Measurements from ENCODE around the gene TCF21. TPM values are rescaled to one million over a fixed set of nuclear protein-coding genes. Genes with fewer than 3 reads are reported as not detected.

The TCF21 gene
- total and polyA plus RNA-seq, 2 of the 13 experiments (the other 11 are each of a cell fraction or from before 2014, with no cell fraction given): not detected

GRCh38 chr6:133880006-133880405 lies 8.9 kb upstream of the TCF21 start:
- intact Hi-C loops (cut with micrococcal nuclease; ENCODE audit: unreplicated experiment) (no loop called here), in situ Hi-C loops (cut with HindIII; ENCODE audit: extremely low pct_ligation_motif_present, low pct_unique_long_range_greater_than_20kb) (no loop called here)
- Histone ChIP-seq H3K27me3 (ENCODE audit: control insufficient read depth in 1 of 2, insufficient read depth in 2 of 2, low read length in 2 of 2) (no peaks in the 10 kb centered on the region; a peak in 1 of 5 replicates), H3K27ac (ENCODE audit: extremely low read length, insufficient read depth, low read length) (no peak overlapping the region), H3K36me3 (replicated peaks in 1 of 2; ENCODE audit: control insufficient read depth in 1 of 2, insufficient read depth in 2 of 2, low read length in 2 of 2) (no peaks in the 10 kb centered on the region), H3K4me2 (ENCODE audit: low read depth, low read length) (no peak overlapping the region), H3K9ac (ENCODE audit: insufficient read depth, low read depth, low read length) (no peak overlapping the region), H3K9me3 (ENCODE audit: low read length) (no peaks in the 10 kb centered on the region), H3K4me3 (replicated peaks in 1 of 3; ENCODE audit: insufficient read depth in 1 of 3, low read depth in 2 of 3, low read length in 3 of 3) (no peak overlapping the region), H4K20me1 (ENCODE audit: insufficient read depth, low read length) (no peaks in the 10 kb centered on the region), H3K4me1 (ENCODE audit: insufficient read depth, low read length) (no peaks in the 10 kb centered on the region), H2AFZ (ENCODE audit: low read length) (no peak overlapping the region), H3K79me2 (ENCODE audit: insufficient read depth, low read length) (no peaks in the 10 kb centered on the region)
- ChIA-PET POLR2A (no interaction called here), CTCF (ENCODE audit: low intra/inter-chr PET ratio, low total read pairs) (no interaction called here)
- TF ChIP-seq DRAP1 (CRISPR knock-in tag; IDR thresholded peaks at IDR 0.05) (no peak), MAFF (IDR thresholded peaks at IDR 0.05; ENCODE audit: low read depth, low read length) (peak; percentile 53), MAFK (conservative IDR thresholded peaks at IDR 0.05 in 1 of 2, IDR thresholded peaks at IDR 0.05 in 1 of 2; ENCODE audit: low read length in 2 of 2) (peak; percentile 57 to 60)
- no TSS peak for BruUV-seq (replicated peaks)
- no peak for ATAC-seq
- DNase-seq (ENCODE audit: low spot score): no peak
- no peak for FAIRE-seq

DNA sequence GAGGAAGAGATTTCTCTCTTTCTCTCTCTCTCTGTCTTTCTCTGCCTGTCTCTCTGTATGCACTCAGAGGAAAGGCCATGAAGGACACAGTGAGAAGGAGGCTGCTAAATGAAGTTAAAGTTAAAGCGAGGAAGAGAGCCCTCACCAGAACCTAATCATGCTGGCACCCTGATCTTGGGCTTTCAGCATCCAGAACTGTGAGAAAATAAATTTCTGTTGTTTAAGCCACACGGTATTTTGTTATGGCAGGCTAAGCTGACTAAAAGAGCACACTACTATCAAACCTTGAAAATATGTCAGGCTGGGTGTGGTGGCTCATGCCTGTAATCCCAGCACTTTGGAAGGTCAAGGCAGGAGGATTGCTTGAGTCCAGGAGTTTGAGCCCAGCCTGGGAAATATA lies 8.0 kb upstream of the TCF21 start:
- in situ Hi-C loops (cut with HindIII; ENCODE audit: extremely low pct_ligation_motif_present, low pct_unique_long_range_greater_than_20kb): no loop called here
- Histone ChIP-seq H3K27me3 (ENCODE audit: control insufficient read depth in 1 of 2, insufficient read depth in 2 of 2, low read length in 2 of 2) (no peaks in the 10 kb centered on the region; a peak in 1 of 5 replicates), H3K4me1 (ENCODE audit: insufficient read depth, low read length) (no peaks in the 10 kb centered on the region), H3K27ac (ENCODE audit: extremely low read length, insufficient read depth, low read length) (no peak overlapping the region), H3K4me3 (replicated peaks in 1 of 3; ENCODE audit: insufficient read depth in 1 of 3, low read depth in 2 of 3, low read length in 3 of 3) (no peak overlapping the region), H3K79me2 (ENCODE audit: insufficient read depth, low read length) (no peaks in the 10 kb centered on the region), H3K9ac (ENCODE audit: insufficient read depth, low read depth, low read length) (no peak overlapping the region), H3K4me2 (ENCODE audit: low read depth, low read length) (no peak overlapping the region), H3K36me3 (replicated peaks in 1 of 2; ENCODE audit: control insufficient read depth in 1 of 2, insufficient read depth in 2 of 2, low read length in 2 of 2) (no peaks in the 10 kb centered on the region), H4K20me1 (ENCODE audit: insufficient read depth, low read length) (no peaks in the 10 kb centered on the region), H2AFZ (ENCODE audit: low read length) (no peak overlapping the region), H3K9me3 (ENCODE audit: low read length) (no peaks in the 10 kb centered on the region)
- WGBS (ENCODE audit: low lambda C conversion rate): 2% methylated on average over 2 of the region's 2 CpGs
- intact Hi-C loops (cut with micrococcal nuclease; ENCODE audit: unreplicated experiment): no loop called here
- FAIRE-seq: no peak
- CTCF ChIA-PET (ENCODE audit: low intra/inter-chr PET ratio, low total read pairs): no interaction called here
- BruUV-seq (replicated peaks): no TSS peak
- ATAC-seq: no peak
- DNase-seq (ENCODE audit: low spot score): no peak
- POLR2A ChIA-PET: no interaction called here
- TF ChIP-seq ZNF205 (CRISPR knock-in tag; IDR thresholded peaks at IDR 0.05): no peak
- no peak for TF ChIP-seq PITX1 (CRISPR knock-in tag; IDR thresholded peaks at IDR 0.05)
- TF ChIP-seq ZNF318 (CRISPR knock-in tag; IDR thresholded peaks at IDR 0.05): no peak
- no peak for TF ChIP-seq LRRFIP1 (CRISPR knock-in tag; conservative IDR thresholded peaks at IDR 0.05)
